ENCODE data around the gene FFAR4. TPM values are rescaled to one million over a fixed set of nuclear protein-coding genes. Genes with fewer than 3 reads are reported as not detected.

The FFAR4 gene
- total and polyA plus RNA-seq, 2 of the 8 experiments (the other 6 are each of a cell fraction or from before 2014, with no cell fraction given), result not detected

GRCh38 chr10:93600446-93601145 is 34.1 kb downstream of the FFAR4 start:
- Histone ChIP-seq H3K4me2 (ENCODE audit: insufficient read depth in 1 of 2, low read depth in 2 of 2, low read length in 2 of 2) (peak overlapping the region; percentile 70 to 80), H3K9ac (replicated peaks in 1 of 4; ENCODE audit: extremely low read depth in 1 of 4, low read depth in 3 of 4, low read length in 3 of 4) (no peak overlapping the region), H3K4ac (replicated peaks; ENCODE audit: insufficient read length, low read depth, low read length) (no peak overlapping the region), H4K91ac (replicated peaks; ENCODE audit: insufficient read length, low read length) (no peak overlapping the region), H3K9me3 (ENCODE audit: insufficient read depth in 2 of 2, low read depth in 1 of 2, low read length in 1 of 2) (no peaks in the 10 kb centered on the region), H3K79me1 (ENCODE audit: low read depth, low read length) (no peaks in the 10 kb centered on the region; the same call in 1 of the 2 replicates), H2AFZ (ENCODE audit: low read length) (peak overlapping the region; percentile 74; the same call in 1 of the 2 replicates), H3K23me2 (ENCODE audit: low read depth, low read length) (peaks cover 7% of the 10 kb centered on the region; the same call in 1 of the 2 replicates), H2BK20ac (ENCODE audit: low read length) (no peak overlapping the region), H2BK120ac (replicated peaks; ENCODE audit: low read depth, low read length) (no peak overlapping the region), H3K27me3 (replicated peaks in 1 of 4; ENCODE audit: control insufficient read depth in 3 of 4, extremely low read depth in 1 of 4, insufficient read depth in 3 of 4, low read length in 3 of 4) (peaks cover 27 to 45% (median 35%) of the 10 kb centered on the region in 4 experiments), H3K18ac (ENCODE audit: extremely low read depth, low read length) (no peak overlapping the region), H3K36me3 (ENCODE audit: control insufficient read depth in 2 of 4, insufficient read depth in 4 of 4, low read length in 3 of 4) (no peaks in the 10 kb centered on the region), H2AK5ac (ENCODE audit: low read depth, low read length) (no peak overlapping the region), H3K4me1 (replicated peaks in 1 of 4; ENCODE audit: control insufficient read depth in 3 of 4, insufficient read depth in 4 of 4, low read length in 3 of 4) (peaks cover 0 to 6% (median under 1%) of the 10 kb centered on the region in 4 experiments; a peak in 4 of 7 replicates), H3K14ac (ENCODE audit: insufficient read length) (no peak overlapping the region), H2BK5ac (ENCODE audit: low read depth, low read length) (no peak overlapping the region), H3K27ac (ENCODE audit: low read depth, low read length) (no peak overlapping the region), H3K23ac (ENCODE audit: insufficient read length) (no peak overlapping the region), H4K5ac (ENCODE audit: insufficient read length, low read depth, low read length) (no peak overlapping the region), H3K79me2 (ENCODE audit: control insufficient read depth in 1 of 2, insufficient read depth in 2 of 2, low read length in 2 of 2) (no peaks in the 10 kb centered on the region), H2BK12ac (ENCODE audit: low read depth, low read length) (no peak overlapping the region), H2BK15ac (ENCODE audit: low read length) (peak overlapping the region; percentile 74; the same call in 1 of the 2 replicates), H4K8ac (ENCODE audit: extremely low read depth, insufficient read depth, low read length) (no peak overlapping the region; the same call in 1 of the 2 replicates), H3K4me3 (ENCODE audit: extremely low read depth in 1 of 4, insufficient read depth in 2 of 4, low read depth in 3 of 4, low read length in 4 of 4) (peak overlapping the region; percentile 26 to 60 (median 38)), H4K20me1 (replicated peaks in 1 of 2; ENCODE audit: control insufficient read depth in 1 of 2, insufficient read depth in 2 of 2, low read length in 2 of 2) (no peaks in the 10 kb centered on the region), H3K56ac (replicated peaks; ENCODE audit: insufficient read length, low read depth, low read length) (no peak overlapping the region)
- POLR2A ChIA-PET (ENCODE audit: partially characterized antibody), result interaction anchor here (0.9 kb wide), 1 partner anchor 10 kb away, joined by 3 read pairs; no protein-coding TSS in a partner anchor
- WGBS, 2 experiments (ENCODE audit: extremely low coverage in 1 of 2, insufficient coverage in 1 of 2, insufficient read length in 1 of 2, insufficient replicate concordance in 2 of 2, low coverage in 1 of 2, low lambda C conversion rate in 2 of 2, missing lambda C conversion rate in 1 of 2), result 29% methylated on average over 20 of the region's 60 CpGs; no CpG with 5 or more reads in 1 of the 2 experiments
- FAIRE-seq (no peak), DNase-seq (ENCODE audit: low read depth in 1 of 2, low spot score in 2 of 2) (peak in 1 of 2 experiments; percentile 62)
- TF ChIP-seq ATF3 (IDR thresholded peaks at IDR 0.05; ENCODE audit: insufficient read depth, low read depth, low read length) (no peak), MAX (IDR thresholded peaks at IDR 0.05) (peak; percentile 52), GTF2F1 (IDR thresholded peaks at IDR 0.05; ENCODE audit: borderline replicate concordance, low read depth, low read length) (no peak), HDAC6 (IDR thresholded peaks at IDR 0.05; ENCODE audit: low read depth, low read length) (no peak), E2F6 (IDR thresholded peaks at IDR 0.05) (no peak), EZH2 (IDR thresholded peaks at IDR 0.05; ENCODE audit: low read depth, low read length, severe bottlenecking) (peak; percentile 64), ASH2L (IDR thresholded peaks at IDR 0.05; ENCODE audit: low read length) (no peak), KDM4A (IDR thresholded peaks at IDR 0.05; ENCODE audit: low read depth, low read length, severe bottlenecking) (peak; percentile 17)
- CTCF ChIA-PET (ENCODE audit: partially characterized antibody), result interaction anchor here (1.0 to 1.7 kb wide), 4 partner anchors 45 to 145 kb away, joined by 3 to 11 read pairs (median 4); no protein-coding TSS in a partner anchor

Measured in H1 (cell line).